ENCODE results near the gene KIF4B. TPM values are rescaled to one million over a fixed set of nuclear protein-coding genes. Genes with fewer than 3 reads are reported as not detected.

Gene KIF4B
- total and polyA plus RNA-seq, 5 donors from 2014 or later: not detected

- Mint-ChIP-seq H3K4me3 (no peak overlapping the region), H3K27me3 (peaks cover 35% of the 10 kb centered on the region), H3K27ac (no peak overlapping the region), H3K9me3 (no peaks in the 10 kb centered on the region), H3K36me3 (no peaks in the 10 kb centered on the region), H3K4me1 (no peaks in the 10 kb centered on the region)
- DNase-seq: no peak
- H3K4me3 ChIP-seq (ENCODE audit: low read depth, low read length): no peak overlapping the region
- no peak for ATAC-seq (ENCODE audit: low read depth in 2 of 2)
- no peaks in the 10 kb centered on the region for H3K9me3 ChIP-seq (ENCODE audit: control insufficient read depth in 2 of 2, low read length in 2 of 2)
- peaks cover 1% of the 10 kb centered on the region for H3K27me3 ChIP-seq (ENCODE audit: control insufficient read depth, insufficient read depth, low read length)
- H3K27ac ChIP-seq (ENCODE audit: insufficient read depth, low read length, poor library complexity, severe bottlenecking): no peak overlapping the region
- no peaks in the 10 kb centered on the region for H3K36me3 ChIP-seq (ENCODE audit: control insufficient read depth, insufficient read depth, low read length)
- no peaks in the 10 kb centered on the region for H3K4me1 ChIP-seq (ENCODE audit: control insufficient read depth, insufficient read depth, low read length, poor library complexity, severe bottlenecking)
Observed at GRCh38 chr5:155047818-155048217, 34.3 kb downstream of the KIF4B start.

GRCh38 chr5:155049569-155050383 is 36.2 kb downstream of the KIF4B start:
- Histone ChIP-seq H3K4me3 (ENCODE audit: low read depth, low read length) (no peak overlapping the region), H3K4me1 (ENCODE audit: control insufficient read depth, insufficient read depth, low read length, poor library complexity, severe bottlenecking) (no peaks in the 10 kb centered on the region), H3K27me3 (ENCODE audit: control insufficient read depth, insufficient read depth, low read length) (no peaks in the 10 kb centered on the region), H3K36me3 (ENCODE audit: control insufficient read depth, insufficient read depth, low read length) (no peaks in the 10 kb centered on the region), H3K9me3 (ENCODE audit: control insufficient read depth in 2 of 2, low read length in 2 of 2) (no peaks in the 10 kb centered on the region), H3K27ac (ENCODE audit: insufficient read depth, low read length, poor library complexity, severe bottlenecking) (no peak overlapping the region)
- no peaks in the 10 kb centered on the region for H3K36me3 Mint-ChIP-seq
- peaks cover 24% of the 10 kb centered on the region for H3K27me3 Mint-ChIP-seq
- H3K4me1 Mint-ChIP-seq: no peaks in the 10 kb centered on the region
- no peak overlapping the region for H3K27ac Mint-ChIP-seq
- peak in 1 of 3 donors; percentile 2 for DNase-seq
- H3K4me3 Mint-ChIP-seq: no peak overlapping the region
- no peak for ATAC-seq (ENCODE audit: low read depth in 2 of 2)
- H3K9me3 Mint-ChIP-seq: peaks cover 0 to 2% (median 0%) of the 10 kb centered on the region in 7 donors

GRCh38 chr5:155050384-155051019 is 36.9 kb downstream of the KIF4B start:
- Histone ChIP-seq H3K4me1 (ENCODE audit: control insufficient read depth, insufficient read depth, low read length, poor library complexity, severe bottlenecking) (no peaks in the 10 kb centered on the region), H3K9me3 (ENCODE audit: control insufficient read depth in 2 of 2, low read length in 2 of 2) (no peaks in the 10 kb centered on the region), H3K4me3 (ENCODE audit: low read depth, low read length) (no peak overlapping the region), H3K36me3 (ENCODE audit: control insufficient read depth, insufficient read depth, low read length) (no peaks in the 10 kb centered on the region), H3K27me3 (ENCODE audit: control insufficient read depth, insufficient read depth, low read length) (no peaks in the 10 kb centered on the region), H3K27ac (ENCODE audit: insufficient read depth, low read length, poor library complexity, severe bottlenecking) (no peak overlapping the region)
- Mint-ChIP-seq H3K27me3 (peaks cover 17% of the 10 kb centered on the region), H3K36me3 (no peaks in the 10 kb centered on the region), H3K4me1 (no peaks in the 10 kb centered on the region), H3K27ac (no peak overlapping the region), H3K9me3 (peaks cover 0 to 2% (median 0%) of the 10 kb centered on the region in 7 donors), H3K4me3 (no peak overlapping the region)
- no peak for ATAC-seq (ENCODE audit: low read depth in 2 of 2)
- DNase-seq: no peak

GRCh38 chr5:155052532-155052931 is 39.0 kb downstream of the KIF4B start:
- no peak for ATAC-seq (ENCODE audit: low read depth in 2 of 2)
- Mint-ChIP-seq H3K27ac (no peak overlapping the region), H3K4me1 (no peaks in the 10 kb centered on the region), H3K4me3 (no peak overlapping the region), H3K9me3 (peaks cover 0 to 3% (median 0%) of the 10 kb centered on the region in 7 donors), H3K36me3 (no peaks in the 10 kb centered on the region), H3K27me3 (peaks cover 7% of the 10 kb centered on the region)
- Histone ChIP-seq H3K27me3 (ENCODE audit: control insufficient read depth, insufficient read depth, low read length) (no peaks in the 10 kb centered on the region), H3K9me3 (ENCODE audit: control insufficient read depth in 2 of 2, low read length in 2 of 2) (no peaks in the 10 kb centered on the region), H3K4me3 (ENCODE audit: low read depth, low read length) (no peak overlapping the region), H3K4me1 (ENCODE audit: control insufficient read depth, insufficient read depth, low read length, poor library complexity, severe bottlenecking) (no peaks in the 10 kb centered on the region), H3K27ac (ENCODE audit: insufficient read depth, low read length, poor library complexity, severe bottlenecking) (no peak overlapping the region), H3K36me3 (ENCODE audit: control insufficient read depth, insufficient read depth, low read length) (no peaks in the 10 kb centered on the region)
- no peak for DNase-seq

GRCh38 chr5:155053501-155053900 is 39.9 kb downstream of the KIF4B start:
- no peak for ATAC-seq (ENCODE audit: low read depth in 2 of 2)

GRCh38 chr5:155056644-155057269 is 43.2 kb downstream of the KIF4B start:
- Mint-ChIP-seq H3K36me3 (no peaks in the 10 kb centered on the region), H3K9me3 (peaks cover 0 to 6% (median 2%) of the 10 kb centered on the region in 7 donors)

More at GRCh38 chr5:155053501-155053900, 39.9 kb downstream of the KIF4B start:
- H3K9me3 Mint-ChIP-seq: peaks cover 0 to 4% (median 0%) of the 10 kb centered on the region in 7 donors
- Histone ChIP-seq H3K9me3 (ENCODE audit: control insufficient read depth in 2 of 2, low read length in 2 of 2) (no peaks in the 10 kb centered on the region), H3K4me1 (ENCODE audit: control insufficient read depth, insufficient read depth, low read length, poor library complexity, severe bottlenecking) (no peaks in the 10 kb centered on the region), H3K27ac (ENCODE audit: insufficient read depth, low read length, poor library complexity, severe bottlenecking) (no peak overlapping the region), H3K27me3 (ENCODE audit: control insufficient read depth, insufficient read depth, low read length) (no peaks in the 10 kb centered on the region), H3K4me3 (ENCODE audit: low read depth, low read length) (no peak overlapping the region), H3K36me3 (ENCODE audit: control insufficient read depth, insufficient read depth, low read length) (no peaks in the 10 kb centered on the region)
- H3K4me1 Mint-ChIP-seq: no peaks in the 10 kb centered on the region
- H3K36me3 Mint-ChIP-seq: no peaks in the 10 kb centered on the region
- no peak overlapping the region for H3K4me3 Mint-ChIP-seq
- H3K27me3 Mint-ChIP-seq: peaks cover 7% of the 10 kb centered on the region
- H3K27ac Mint-ChIP-seq: no peak overlapping the region
- DNase-seq: no peak

GRCh38 chr5:155057626-155058025 is 44.1 kb downstream of the KIF4B start:
- peaks cover 0 to 6% (median 2%) of the 10 kb centered on the region in 7 donors for H3K9me3 Mint-ChIP-seq
- H3K27ac Mint-ChIP-seq: no peak overlapping the region
- ATAC-seq (ENCODE audit: low read depth in 2 of 2): no peak
- no peaks in the 10 kb centered on the region for H3K4me1 ChIP-seq (ENCODE audit: control insufficient read depth, insufficient read depth, low read length, poor library complexity, severe bottlenecking)
- H3K4me1 Mint-ChIP-seq: no peaks in the 10 kb centered on the region
- no peak overlapping the region for H3K4me3 ChIP-seq (ENCODE audit: low read depth, low read length)
- no peak overlapping the region for H3K4me3 Mint-ChIP-seq
- H3K9me3 ChIP-seq (ENCODE audit: control insufficient read depth in 2 of 2, low read length in 2 of 2): no peaks in the 10 kb centered on the region
- no peaks in the 10 kb centered on the region for H3K27me3 ChIP-seq (ENCODE audit: control insufficient read depth, insufficient read depth, low read length)
- H3K36me3 Mint-ChIP-seq: no peaks in the 10 kb centered on the region
- no peaks in the 10 kb centered on the region for H3K36me3 ChIP-seq (ENCODE audit: control insufficient read depth, insufficient read depth, low read length)
- no peak overlapping the region for H3K27ac ChIP-seq (ENCODE audit: insufficient read depth, low read length, poor library complexity, severe bottlenecking)
- no peaks in the 10 kb centered on the region for H3K27me3 Mint-ChIP-seq
- DNase-seq: no peak

More at GRCh38 chr5:155056644-155057269, 43.2 kb downstream of the KIF4B start:
- Histone ChIP-seq H3K9me3 (ENCODE audit: control insufficient read depth in 2 of 2, low read length in 2 of 2) (no peaks in the 10 kb centered on the region), H3K27me3 (ENCODE audit: control insufficient read depth, insufficient read depth, low read length) (no peaks in the 10 kb centered on the region), H3K4me1 (ENCODE audit: control insufficient read depth, insufficient read depth, low read length, poor library complexity, severe bottlenecking) (no peaks in the 10 kb centered on the region), H3K36me3 (ENCODE audit: control insufficient read depth, insufficient read depth, low read length) (no peaks in the 10 kb centered on the region), H3K4me3 (ENCODE audit: low read depth, low read length) (no peak overlapping the region), H3K27ac (ENCODE audit: insufficient read depth, low read length, poor library complexity, severe bottlenecking) (no peak overlapping the region)
- peak overlapping the region in 1 of 3 donors; percentile 15 for H3K27ac Mint-ChIP-seq
- H3K27me3 Mint-ChIP-seq: no peaks in the 10 kb centered on the region
- no peak for ATAC-seq (ENCODE audit: low read depth in 2 of 2)
- no peak overlapping the region for H3K4me3 Mint-ChIP-seq
- no peak for DNase-seq
- no peaks in the 10 kb centered on the region for H3K4me1 Mint-ChIP-seq

Measured in CD4-positive, CD25-positive, alpha-beta regulatory T cell (primary cell).